ENCODE measurements around the gene TIMP2. TPM values are rescaled to one million over a fixed set of nuclear protein-coding genes. Genes with fewer than 3 reads are reported as not detected.

The TIMP2 gene
- total and polyA plus RNA-seq, 2 of the 13 experiments (the other 11 are each of a cell fraction or from before 2014, with no cell fraction given) = 3.8 to 8.5 TPM

DNA sequence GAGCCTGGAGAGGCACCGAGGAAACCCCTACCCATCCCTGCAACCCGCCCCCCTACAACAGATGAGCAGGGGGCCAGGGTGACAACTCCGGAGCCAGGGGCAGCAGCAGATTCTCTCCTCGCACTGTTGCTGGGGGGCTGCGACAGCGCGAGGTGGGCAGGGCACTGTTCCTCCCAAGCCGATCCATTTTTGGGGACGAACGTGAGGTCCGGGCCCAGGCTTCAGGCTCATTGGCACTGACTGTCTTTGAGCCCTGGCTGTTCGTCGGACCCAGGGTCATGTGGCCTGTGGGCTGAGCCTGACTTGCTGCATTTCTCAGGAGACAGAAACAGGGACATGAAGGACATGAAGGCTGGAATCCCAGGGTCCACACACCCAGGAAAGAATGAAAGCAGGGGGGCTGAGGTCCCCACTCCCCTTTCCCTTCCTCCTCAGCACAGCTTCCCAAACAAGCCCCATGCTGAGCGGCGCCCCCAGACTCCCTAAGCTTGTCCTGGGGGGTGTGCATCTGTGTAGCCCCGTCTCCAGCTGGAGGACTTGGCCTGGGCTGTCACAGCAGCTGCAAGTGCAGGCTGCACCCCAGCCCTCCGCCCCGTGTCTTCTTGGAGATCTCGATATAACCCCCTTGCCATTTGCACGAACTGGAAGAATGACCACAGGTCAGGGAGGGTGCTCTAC lies 40.9 kb downstream of the TIMP2 start (continued):
- TF ChIP-seq, protein P1, sequence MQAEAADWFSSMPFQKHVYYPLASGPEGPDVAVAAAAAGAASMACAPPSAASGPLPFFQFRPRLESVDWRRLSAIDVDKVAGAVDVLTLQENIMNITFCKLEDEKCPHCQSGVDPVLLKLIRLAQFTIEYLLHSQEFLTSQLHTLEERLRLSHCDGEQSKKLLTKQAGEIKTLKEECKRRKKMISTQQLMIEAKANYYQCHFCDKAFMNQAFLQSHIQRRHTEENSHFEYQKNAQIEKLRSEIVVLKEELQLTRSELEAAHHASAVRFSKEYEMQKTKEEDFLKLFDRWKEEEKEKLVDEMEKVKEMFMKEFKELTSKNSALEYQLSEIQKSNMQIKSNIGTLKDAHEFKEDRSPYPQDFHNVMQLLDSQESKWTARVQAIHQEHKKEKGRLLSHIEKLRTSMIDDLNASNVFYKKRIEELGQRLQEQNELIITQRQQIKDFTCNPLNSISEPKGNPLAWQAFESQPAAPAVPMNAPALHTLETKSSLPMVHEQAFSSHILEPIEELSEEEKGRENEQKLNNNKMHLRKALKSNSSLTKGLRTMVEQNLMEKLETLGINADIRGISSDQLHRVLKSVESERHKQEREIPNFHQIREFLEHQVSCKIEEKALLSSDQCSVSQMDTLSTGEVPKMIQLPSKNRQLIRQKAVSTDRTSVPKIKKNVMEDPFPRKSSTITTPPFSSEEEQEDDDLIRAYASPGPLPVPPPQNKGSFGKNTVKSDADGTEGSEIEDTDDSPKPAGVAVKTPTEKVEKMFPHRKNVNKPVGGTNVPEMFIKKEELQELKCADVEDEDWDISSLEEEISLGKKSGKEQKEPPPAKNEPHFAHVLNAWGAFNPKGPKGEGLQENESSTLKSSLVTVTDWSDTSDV (CRISPR knock-in tag; IDR thresholded peaks at IDR 0.05) = peak; percentile 51; the same call in 1 of the 2 replicates
- no peak for TF ChIP-seq ZNF30 (CRISPR knock-in tag; IDR thresholded peaks at IDR 0.05)
- TF ChIP-seq SNAI1 (CRISPR knock-in tag; IDR thresholded peaks at IDR 0.05; ENCODE audit: borderline replicate concordance) = no peak
- no peak for TF ChIP-seq PTBP1 (IDR thresholded peaks at IDR 0.05; ENCODE audit: low read depth, low read length, poor library complexity, severe bottlenecking)
- TF ChIP-seq ZNF143 (CRISPR knock-in tag; IDR thresholded peaks at IDR 0.05) = no peak
- TF ChIP-seq ZNF446 (CRISPR knock-in tag; IDR thresholded peaks at IDR 0.05) = no peak
- no peak for TF ChIP-seq PITX1 (CRISPR knock-in tag; IDR thresholded peaks at IDR 0.05)
- TF ChIP-seq, protein P2, sequence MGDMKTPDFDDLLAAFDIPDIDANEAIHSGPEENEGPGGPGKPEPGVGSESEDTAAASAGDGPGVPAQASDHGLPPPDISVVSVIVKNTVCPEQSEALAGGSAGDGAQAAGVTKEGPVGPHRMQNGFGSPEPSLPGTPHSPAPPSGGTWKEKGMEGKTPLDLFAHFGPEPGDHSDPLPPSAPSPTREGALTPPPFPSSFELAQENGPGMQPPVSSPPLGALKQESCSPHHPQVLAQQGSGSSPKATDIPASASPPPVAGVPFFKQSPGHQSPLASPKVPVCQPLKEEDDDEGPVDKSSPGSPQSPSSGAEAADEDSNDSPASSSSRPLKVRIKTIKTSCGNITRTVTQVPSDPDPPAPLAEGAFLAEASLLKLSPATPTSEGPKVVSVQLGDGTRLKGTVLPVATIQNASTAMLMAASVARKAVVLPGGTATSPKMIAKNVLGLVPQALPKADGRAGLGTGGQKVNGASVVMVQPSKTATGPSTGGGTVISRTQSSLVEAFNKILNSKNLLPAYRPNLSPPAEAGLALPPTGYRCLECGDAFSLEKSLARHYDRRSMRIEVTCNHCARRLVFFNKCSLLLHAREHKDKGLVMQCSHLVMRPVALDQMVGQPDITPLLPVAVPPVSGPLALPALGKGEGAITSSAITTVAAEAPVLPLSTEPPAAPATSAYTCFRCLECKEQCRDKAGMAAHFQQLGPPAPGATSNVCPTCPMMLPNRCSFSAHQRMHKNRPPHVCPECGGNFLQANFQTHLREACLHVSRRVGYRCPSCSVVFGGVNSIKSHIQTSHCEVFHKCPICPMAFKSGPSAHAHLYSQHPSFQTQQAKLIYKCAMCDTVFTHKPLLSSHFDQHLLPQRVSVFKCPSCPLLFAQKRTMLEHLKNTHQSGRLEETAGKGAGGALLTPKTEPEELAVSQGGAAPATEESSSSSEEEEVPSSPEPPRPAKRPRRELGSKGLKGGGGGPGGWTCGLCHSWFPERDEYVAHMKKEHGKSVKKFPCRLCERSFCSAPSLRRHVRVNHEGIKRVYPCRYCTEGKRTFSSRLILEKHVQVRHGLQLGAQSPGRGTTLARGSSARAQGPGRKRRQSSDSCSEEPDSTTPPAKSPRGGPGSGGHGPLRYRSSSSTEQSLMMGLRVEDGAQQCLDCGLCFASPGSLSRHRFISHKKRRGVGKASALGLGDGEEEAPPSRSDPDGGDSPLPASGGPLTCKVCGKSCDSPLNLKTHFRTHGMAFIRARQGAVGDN (CRISPR knock-in tag; IDR thresholded peaks at IDR 0.05) = peak; percentile 4; the same call in 1 of the 2 replicates
- TF ChIP-seq, protein P3, sequence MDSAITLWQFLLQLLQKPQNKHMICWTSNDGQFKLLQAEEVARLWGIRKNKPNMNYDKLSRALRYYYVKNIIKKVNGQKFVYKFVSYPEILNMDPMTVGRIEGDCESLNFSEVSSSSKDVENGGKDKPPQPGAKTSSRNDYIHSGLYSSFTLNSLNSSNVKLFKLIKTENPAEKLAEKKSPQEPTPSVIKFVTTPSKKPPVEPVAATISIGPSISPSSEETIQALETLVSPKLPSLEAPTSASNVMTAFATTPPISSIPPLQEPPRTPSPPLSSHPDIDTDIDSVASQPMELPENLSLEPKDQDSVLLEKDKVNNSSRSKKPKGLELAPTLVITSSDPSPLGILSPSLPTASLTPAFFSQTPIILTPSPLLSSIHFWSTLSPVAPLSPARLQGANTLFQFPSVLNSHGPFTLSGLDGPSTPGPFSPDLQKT (CRISPR knock-in tag; IDR thresholded peaks at IDR 0.05; ENCODE audit: borderline replicate concordance) = no peak
- 0 out of 2 replicates have a peak, but pooled peaks have one; percentile 16 for TF ChIP-seq ZNF441 (CRISPR knock-in tag; IDR thresholded peaks at IDR 0.05; ENCODE audit: borderline replicate concordance)
- TF ChIP-seq HOXA5 (CRISPR knock-in tag; IDR thresholded peaks at IDR 0.05) = no peak
- 0 out of 2 replicates have a peak, but pooled peaks have one; percentile 8 for TF ChIP-seq ZNF788 (CRISPR knock-in tag; IDR thresholded peaks at IDR 0.05; ENCODE audit: borderline replicate concordance)
- TF ChIP-seq, protein P4, sequence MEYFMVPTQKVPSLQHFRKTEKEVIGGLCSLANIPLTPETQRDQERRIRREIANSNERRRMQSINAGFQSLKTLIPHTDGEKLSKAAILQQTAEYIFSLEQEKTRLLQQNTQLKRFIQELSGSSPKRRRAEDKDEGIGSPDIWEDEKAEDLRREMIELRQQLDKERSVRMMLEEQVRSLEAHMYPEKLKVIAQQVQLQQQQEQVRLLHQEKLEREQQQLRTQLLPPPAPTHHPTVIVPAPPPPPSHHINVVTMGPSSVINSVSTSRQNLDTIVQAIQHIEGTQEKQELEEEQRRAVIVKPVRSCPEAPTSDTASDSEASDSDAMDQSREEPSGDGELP (IDR thresholded peaks at IDR 0.05; ENCODE audit: borderline replicate concordance, low read depth) = no peak
- no peak for TF ChIP-seq HHEX (CRISPR knock-in tag; IDR thresholded peaks at IDR 0.05)
- no peak for TF ChIP-seq EHMT2 (IDR thresholded peaks at IDR 0.05; ENCODE audit: borderline replicate concordance, low read depth, low read length)
- TF ChIP-seq ZNF484 (CRISPR knock-in tag; IDR thresholded peaks at IDR 0.05; ENCODE audit: borderline replicate concordance, low read depth) = no peak
